Measurements from ENCODE around the gene RBBP6. TPM values are rescaled to one million over a fixed set of nuclear protein-coding genes. Genes with fewer than 3 reads are reported as not detected.
"Not testable (repeated sequence)": the region's sequence is repeated elsewhere in the genome, so short reads cannot be mapped to it uniquely, and the experiment has no call there.

Gene RBBP6
- total and polyA plus RNA-seq, 4 donors: 25.1 to 93.3 (median 37.0) TPM

- DNase-seq (no peak), ATAC-seq (ENCODE audit: insufficient read depth, low FRiP score) (no peak)
- Histone ChIP-seq H3K27me3 (ENCODE audit: control insufficient read depth in 3 of 3, insufficient read depth in 3 of 3, low read length in 2 of 3) (no peaks in the 10 kb centered on the region), H3K9ac (ENCODE audit: insufficient read depth in 1 of 2, low read length in 2 of 2) (no peak overlapping the region), H3K4me1 (ENCODE audit: control insufficient read depth in 5 of 5, insufficient read depth in 5 of 5, low read length in 5 of 5) (no peaks in the 10 kb centered on the region), H3K27ac (ENCODE audit: low read depth in 1 of 2, low read length in 1 of 2) (no peak overlapping the region), H3K4me3 (no peak overlapping the region), H3K36me3 (ENCODE audit: control insufficient read depth in 4 of 4, insufficient read depth in 4 of 4, low read length in 4 of 4) (no peaks in the 10 kb centered on the region), H3K9me3 (ENCODE audit: control insufficient read depth in 4 of 4, insufficient read depth in 3 of 4, low read length in 3 of 4) (peaks cover 0 to 6% (median 0%) of the 10 kb centered on the region in 4 donors)
- 83 to 90% methylated on average over 7 of the region's 7 CpGs for WGBS, 2 donors
- TF ChIP-seq CTCF (IDR thresholded peaks at IDR 0.05; ENCODE audit: control extremely low read depth, extremely low read depth): no peak
Observed at GRCh38 chr16:24493821-24494220, 45.5 kb upstream of the RBBP6 start.

GRCh38 chr16:24495207-24495606 is 44.2 kb upstream of the RBBP6 start:
- not testable (repeated sequence) for ATAC-seq (ENCODE audit: insufficient read depth, low FRiP score); H3K9me3 ChIP-seq (ENCODE audit: control insufficient read depth in 4 of 4, insufficient read depth in 3 of 4, low read length in 3 of 4); H3K36me3 ChIP-seq (ENCODE audit: control insufficient read depth in 4 of 4, insufficient read depth in 4 of 4, low read length in 4 of 4); H3K9ac ChIP-seq (ENCODE audit: insufficient read depth in 1 of 2, low read length in 2 of 2); H3K27ac ChIP-seq (ENCODE audit: low read depth in 1 of 2, low read length in 1 of 2); H3K4me3 ChIP-seq; H3K27me3 ChIP-seq (ENCODE audit: control insufficient read depth in 3 of 3, insufficient read depth in 3 of 3, low read length in 2 of 3); H3K4me1 ChIP-seq (ENCODE audit: control insufficient read depth in 5 of 5, insufficient read depth in 5 of 5, low read length in 5 of 5); DNase-seq
- WGBS, 2 donors: 71 to 72% methylated on average over 9 of the region's 9 CpGs

- Histone ChIP-seq H3K27me3 (ENCODE audit: control insufficient read depth in 3 of 3, insufficient read depth in 3 of 3, low read length in 2 of 3) (no peaks in the 10 kb centered on the region), H3K9me3 (ENCODE audit: control insufficient read depth in 4 of 4, insufficient read depth in 3 of 4, low read length in 3 of 4) (peaks cover 0 to 2% (median 0%) of the 10 kb centered on the region in 4 donors), H3K9ac (ENCODE audit: insufficient read depth in 1 of 2, low read length in 2 of 2) (no peak overlapping the region), H3K27ac (ENCODE audit: low read depth in 1 of 2, low read length in 1 of 2) (no peak overlapping the region), H3K36me3 (ENCODE audit: control insufficient read depth in 4 of 4, insufficient read depth in 4 of 4, low read length in 4 of 4) (no peaks in the 10 kb centered on the region), H3K4me1 (ENCODE audit: control insufficient read depth in 5 of 5, insufficient read depth in 5 of 5, low read length in 5 of 5) (no peaks in the 10 kb centered on the region), H3K4me3 (no peak overlapping the region)
- 36 to 65% methylated on average over 3 of the region's 3 CpGs for WGBS, 2 donors
- ATAC-seq (ENCODE audit: insufficient read depth, low FRiP score): no peak
- no peak for TF ChIP-seq CTCF (IDR thresholded peaks at IDR 0.05; ENCODE audit: control extremely low read depth, extremely low read depth)
- peak; percentile 19 to 37 (median 27) for DNase-seq
Observed at GRCh38 chr16:24497440-24497839, 41.9 kb upstream of the RBBP6 start.

GRCh38 chr16:24499193-24499814 is 40.1 kb upstream of the RBBP6 start:
- no peak for TF ChIP-seq CTCF (IDR thresholded peaks at IDR 0.05; ENCODE audit: control extremely low read depth, extremely low read depth)
- WGBS, 2 donors: 27 to 28% methylated on average over 15 of the region's 15 CpGs

More at GRCh38 chr16:24499193-24499814, 40.1 kb upstream of the RBBP6 start:
- peaks cover 0 to 4% (median 0%) of the 10 kb centered on the region in 3 donors for H3K27me3 ChIP-seq (ENCODE audit: control insufficient read depth in 3 of 3, insufficient read depth in 3 of 3, low read length in 2 of 3)
- H3K4me3 ChIP-seq: no peak overlapping the region
- H3K9me3 ChIP-seq (ENCODE audit: control insufficient read depth in 4 of 4, insufficient read depth in 3 of 4, low read length in 3 of 4): peaks cover 0 to 2% (median 0%) of the 10 kb centered on the region in 4 donors
- DNase-seq: peak; percentile 40 to 56 (median 55)
- no peak overlapping the region for H3K9ac ChIP-seq (ENCODE audit: insufficient read depth in 1 of 2, low read length in 2 of 2)
- H3K36me3 ChIP-seq (ENCODE audit: control insufficient read depth in 4 of 4, insufficient read depth in 4 of 4, low read length in 4 of 4): no peaks in the 10 kb centered on the region
- no peak overlapping the region for H3K27ac ChIP-seq (ENCODE audit: low read depth in 1 of 2, low read length in 1 of 2)
- no peaks in the 10 kb centered on the region for H3K4me1 ChIP-seq (ENCODE audit: control insufficient read depth in 5 of 5, insufficient read depth in 5 of 5, low read length in 5 of 5)
- ATAC-seq (ENCODE audit: insufficient read depth, low FRiP score): no peak

Data from lung (tissue), 12 donors.